ENCODE measurements around the gene DENND1B.
A peak's percentile ranks its signal among the peaks of the same experiment; 100 is the strongest.

Gene DENND1B

DNA sequence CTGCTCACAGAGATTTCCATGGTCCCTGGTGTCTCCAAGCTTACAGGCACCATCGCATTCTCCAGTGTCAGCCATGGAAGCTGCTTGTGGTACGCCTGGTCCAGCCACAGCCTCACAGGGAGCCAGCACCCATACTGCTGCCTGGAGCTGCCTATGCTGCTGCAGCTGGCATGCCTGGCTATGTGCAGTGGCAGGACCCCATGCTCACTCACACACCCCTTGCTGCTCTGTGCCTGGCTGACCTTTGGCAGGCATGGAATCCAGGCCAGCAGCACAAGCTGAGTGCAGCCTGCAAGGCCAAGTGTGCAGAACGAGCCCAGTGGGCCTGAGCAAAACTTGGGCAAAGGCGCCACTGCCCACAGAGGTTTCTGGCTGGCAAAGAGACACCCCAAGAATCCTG lies 26.4 kb upstream of the DENND1B start:
- no peak overlapping the region for H3K4me2 ChIP-seq
- H3K4me1 ChIP-seq, result peaks cover 9 to 17% (median 14%) of the 10 kb centered on the region in 10 experiments
- H3K9ac ChIP-seq, result no peak overlapping the region
- no peak overlapping the region for H3K27ac ChIP-seq
- no peaks in the 10 kb centered on the region for H4K20me1 ChIP-seq
- peak overlapping the region in 2 of 10 experiments; percentile 3 to 24; a peak in 1 of 20 replicates for H3K4me3 ChIP-seq
- H3K27me3 ChIP-seq, result no peaks in the 10 kb centered on the region
- H3K9me3 ChIP-seq (replicated peaks in 1 of 11), result peaks cover 43 to 55% (median 51%) of the 10 kb centered on the region in 11 experiments
- TF ChIP-seq Cebpa-rat (IDR thresholded peaks at IDR 0.05), result no peak
- H3K36me3 ChIP-seq, result peaks cover 0 to 9% (median 0%) of the 10 kb centered on the region in 11 experiments; a peak in 4 of 22 replicates

DNA sequence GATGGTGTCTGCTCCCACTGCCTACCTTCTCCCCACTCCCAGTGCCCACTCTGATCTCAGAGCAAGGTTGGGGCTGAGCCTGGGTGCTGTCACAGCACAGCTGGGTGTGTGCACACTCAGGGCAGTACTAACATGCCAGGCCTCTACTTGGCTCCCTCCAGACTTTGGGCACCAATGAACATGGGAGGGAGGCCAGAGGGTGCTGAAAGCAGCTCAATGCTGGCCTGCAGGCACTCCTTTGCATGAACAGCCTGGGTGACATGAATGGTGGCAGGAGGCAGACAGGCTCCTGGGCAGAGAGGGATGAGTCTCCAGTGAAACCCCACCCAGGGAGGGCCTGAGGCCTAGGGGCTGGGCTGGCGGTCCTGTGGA lies 25.8 kb upstream of the DENND1B start:
- Histone ChIP-seq H3K9me3 (replicated peaks in 1 of 11) (peaks cover 48 to 61% (median 57%) of the 10 kb centered on the region in 11 experiments), H3K4me2 (no peak overlapping the region), H3K27ac (no peak overlapping the region), H3K4me3 (0 out of 20 replicates have a peak overlapping the region, but pooled peaks of 2 of the 10 experiments have one; percentile 3 to 24), H3K9ac (no peak overlapping the region), H3K4me1 (peaks cover 9 to 17% (median 14%) of the 10 kb centered on the region in 10 experiments), H3K36me3 (peaks cover 0 to 9% (median 0%) of the 10 kb centered on the region in 11 experiments; a peak in 4 of 22 replicates), H3K27me3 (no peaks in the 10 kb centered on the region), H4K20me1 (no peaks in the 10 kb centered on the region)
- no peak for TF ChIP-seq Cebpa-rat (IDR thresholded peaks at IDR 0.05)

DNA sequence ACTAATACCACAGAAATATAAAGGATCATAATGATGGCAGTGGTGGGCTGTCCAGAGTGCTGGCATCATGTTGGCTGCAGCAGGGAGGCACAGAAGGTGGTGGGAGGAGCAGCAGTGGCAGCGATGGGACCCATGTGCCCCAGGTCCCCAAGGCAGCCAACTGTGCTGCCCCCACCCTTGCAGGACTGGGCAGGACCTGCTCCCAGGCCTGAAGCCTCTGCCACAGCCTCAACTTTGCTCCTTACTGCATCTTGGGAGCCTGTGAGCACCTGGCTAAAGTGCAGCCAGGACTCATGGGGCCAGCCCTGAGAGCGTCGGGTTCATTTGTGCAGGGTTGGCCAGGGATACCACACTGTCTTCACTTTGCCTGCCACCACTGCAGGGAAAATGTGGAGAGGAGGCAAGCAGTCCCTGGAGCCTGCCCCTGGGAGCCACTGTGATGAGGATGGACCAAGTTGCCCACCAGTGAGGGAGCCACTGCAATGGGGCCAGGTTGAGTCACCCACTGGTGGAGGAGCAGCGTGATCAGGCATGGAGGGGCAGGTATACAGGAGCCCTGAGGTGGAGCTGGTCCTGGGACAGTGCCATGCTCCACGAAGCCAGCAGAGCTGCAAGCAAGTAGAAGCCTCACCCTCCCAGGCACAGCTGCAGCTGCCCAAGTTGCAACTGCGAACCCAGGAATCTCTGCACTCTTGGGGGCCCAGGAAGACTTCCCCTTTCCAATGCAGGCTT lies 25.3 kb upstream of the DENND1B start:
- peaks cover 9 to 17% (median 14%) of the 10 kb centered on the region in 10 experiments for H3K4me1 ChIP-seq
- TF ChIP-seq Cebpa-rat (IDR thresholded peaks at IDR 0.05), result no peak
- H4K20me1 ChIP-seq, result no peaks in the 10 kb centered on the region
- peaks cover 52 to 66% (median 60%) of the 10 kb centered on the region in 11 experiments for H3K9me3 ChIP-seq (replicated peaks in 1 of 11)
- H3K36me3 ChIP-seq, result peaks cover 0 to 9% (median 0%) of the 10 kb centered on the region in 11 experiments; a peak in 4 of 22 replicates
- no peak overlapping the region for H3K27ac ChIP-seq
- H3K27me3 ChIP-seq, result no peaks in the 10 kb centered on the region
- H3K4me2 ChIP-seq, result no peak overlapping the region
- no peak overlapping the region for H3K9ac ChIP-seq
- no peak overlapping the region for H3K4me3 ChIP-seq

DNA sequence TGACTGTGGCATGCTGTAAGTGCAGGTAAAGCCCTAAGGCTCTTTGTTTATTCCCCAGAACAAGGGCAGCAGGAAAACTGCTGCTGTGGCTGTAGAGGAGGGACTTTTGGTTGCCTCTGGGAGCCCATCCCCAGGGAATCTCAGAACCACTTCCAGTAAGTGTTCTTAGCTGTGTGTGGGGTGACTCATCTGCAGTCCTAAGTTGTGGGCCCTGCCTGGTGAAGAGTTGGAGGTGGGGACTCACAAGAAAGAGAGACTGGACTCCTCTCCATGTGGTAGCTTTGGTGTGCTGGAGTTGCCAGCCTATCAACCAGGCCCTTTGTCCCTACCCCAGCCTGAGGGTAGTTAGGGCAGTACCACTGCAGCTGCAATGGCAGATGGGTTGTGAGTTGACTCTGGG lies 24.0 kb upstream of the DENND1B start:
- H3K9ac ChIP-seq, result no peak overlapping the region
- H4K20me1 ChIP-seq, result no peaks in the 10 kb centered on the region
- no peaks in the 10 kb centered on the region for H3K27me3 ChIP-seq
- H3K4me2 ChIP-seq, result peak overlapping the region; percentile 10 to 77 (median 56); a peak in 21 of 22 replicates
- TF ChIP-seq Cebpa-rat (IDR thresholded peaks at IDR 0.05), result no peak
- peaks cover 9 to 17% (median 14%) of the 10 kb centered on the region in 10 experiments for H3K4me1 ChIP-seq
- peak overlapping the region in 1 of 10 experiments; percentile 20; a peak in 1 of 20 replicates for H3K4me3 ChIP-seq
- peak overlapping the region in 2 of 11 experiments; percentile 4 to 28; a peak in 1 of 22 replicates for H3K27ac ChIP-seq
- peaks cover 0 to 9% (median 0%) of the 10 kb centered on the region in 11 experiments; a peak in 4 of 22 replicates for H3K36me3 ChIP-seq
- peaks cover 53 to 72% (median 60%) of the 10 kb centered on the region in 11 experiments for H3K9me3 ChIP-seq (replicated peaks in 1 of 11)

DNA sequence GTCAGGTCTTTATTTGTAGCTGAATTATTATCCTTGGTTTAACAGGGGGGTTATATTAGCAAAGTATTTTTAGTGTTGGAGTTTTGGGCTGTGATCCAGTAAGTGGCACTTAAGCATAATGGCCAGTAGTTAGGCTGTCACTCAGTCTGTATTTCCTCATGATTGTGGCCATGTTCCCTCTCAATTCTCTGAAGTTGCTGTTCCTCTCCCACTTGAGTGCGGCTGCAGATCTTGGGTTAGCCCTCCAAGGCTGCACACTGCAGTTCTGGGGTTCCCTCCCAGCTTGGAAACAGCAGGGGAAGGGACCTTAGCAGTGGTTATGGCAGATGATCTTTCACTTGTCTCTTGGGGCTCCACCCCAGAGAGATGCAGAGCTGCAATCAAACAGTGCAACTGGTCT lies 23.2 kb upstream of the DENND1B start:
- no peak overlapping the region for H3K4me3 ChIP-seq
- H3K9ac ChIP-seq, result no peak overlapping the region
- H3K27me3 ChIP-seq, result no peaks in the 10 kb centered on the region
- TF ChIP-seq Cebpa-rat (IDR thresholded peaks at IDR 0.05), result no peak
- peak overlapping the region in 7 of 11 experiments; percentile 52 to 77 (median 62); a peak in 11 of 22 replicates for H3K4me2 ChIP-seq
- H3K27ac ChIP-seq, result no peak overlapping the region
- peaks cover 9 to 17% (median 14%) of the 10 kb centered on the region in 10 experiments for H3K4me1 ChIP-seq
- H3K36me3 ChIP-seq, result peaks cover 0 to 9% (median 0%) of the 10 kb centered on the region in 11 experiments; a peak in 4 of 22 replicates
- no peaks in the 10 kb centered on the region for H4K20me1 ChIP-seq
- H3K9me3 ChIP-seq (replicated peaks in 1 of 11), result peaks cover 53 to 72% (median 60%) of the 10 kb centered on the region in 11 experiments

DNA sequence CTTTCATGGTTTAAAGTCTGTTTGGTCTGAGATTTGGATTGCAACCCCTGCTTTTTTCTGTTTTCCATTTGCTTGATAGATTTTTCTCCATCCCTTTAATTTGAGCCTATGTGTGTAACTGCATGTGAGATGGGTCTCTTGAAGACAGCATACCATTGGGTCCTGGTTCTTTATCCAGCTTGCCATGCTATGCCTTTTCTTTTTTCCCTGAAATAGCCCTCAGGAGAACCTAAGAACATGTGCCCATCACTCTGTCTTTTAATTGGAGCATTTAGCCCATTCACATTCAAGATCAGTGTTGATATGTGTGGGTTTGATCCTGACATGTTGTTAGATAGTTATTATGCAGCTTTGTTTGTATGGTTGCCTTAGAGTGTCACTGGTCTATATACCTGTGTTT lies 21.7 kb upstream of the DENND1B start:
- no peak overlapping the region for H3K4me2 ChIP-seq
- peaks cover 48 to 68% (median 55%) of the 10 kb centered on the region in 11 experiments for H3K9me3 ChIP-seq (replicated peaks in 1 of 11)
- peaks cover 0 to 9% (median 0%) of the 10 kb centered on the region in 11 experiments; a peak in 4 of 22 replicates for H3K36me3 ChIP-seq
- H3K4me3 ChIP-seq, result no peak overlapping the region
- H3K27me3 ChIP-seq, result no peaks in the 10 kb centered on the region
- TF ChIP-seq Cebpa-rat (IDR thresholded peaks at IDR 0.05), result no peak
- H3K9ac ChIP-seq, result no peak overlapping the region
- peaks cover 9 to 17% (median 14%) of the 10 kb centered on the region in 10 experiments for H3K4me1 ChIP-seq
- no peak overlapping the region for H3K27ac ChIP-seq
- no peaks in the 10 kb centered on the region for H4K20me1 ChIP-seq

DNA sequence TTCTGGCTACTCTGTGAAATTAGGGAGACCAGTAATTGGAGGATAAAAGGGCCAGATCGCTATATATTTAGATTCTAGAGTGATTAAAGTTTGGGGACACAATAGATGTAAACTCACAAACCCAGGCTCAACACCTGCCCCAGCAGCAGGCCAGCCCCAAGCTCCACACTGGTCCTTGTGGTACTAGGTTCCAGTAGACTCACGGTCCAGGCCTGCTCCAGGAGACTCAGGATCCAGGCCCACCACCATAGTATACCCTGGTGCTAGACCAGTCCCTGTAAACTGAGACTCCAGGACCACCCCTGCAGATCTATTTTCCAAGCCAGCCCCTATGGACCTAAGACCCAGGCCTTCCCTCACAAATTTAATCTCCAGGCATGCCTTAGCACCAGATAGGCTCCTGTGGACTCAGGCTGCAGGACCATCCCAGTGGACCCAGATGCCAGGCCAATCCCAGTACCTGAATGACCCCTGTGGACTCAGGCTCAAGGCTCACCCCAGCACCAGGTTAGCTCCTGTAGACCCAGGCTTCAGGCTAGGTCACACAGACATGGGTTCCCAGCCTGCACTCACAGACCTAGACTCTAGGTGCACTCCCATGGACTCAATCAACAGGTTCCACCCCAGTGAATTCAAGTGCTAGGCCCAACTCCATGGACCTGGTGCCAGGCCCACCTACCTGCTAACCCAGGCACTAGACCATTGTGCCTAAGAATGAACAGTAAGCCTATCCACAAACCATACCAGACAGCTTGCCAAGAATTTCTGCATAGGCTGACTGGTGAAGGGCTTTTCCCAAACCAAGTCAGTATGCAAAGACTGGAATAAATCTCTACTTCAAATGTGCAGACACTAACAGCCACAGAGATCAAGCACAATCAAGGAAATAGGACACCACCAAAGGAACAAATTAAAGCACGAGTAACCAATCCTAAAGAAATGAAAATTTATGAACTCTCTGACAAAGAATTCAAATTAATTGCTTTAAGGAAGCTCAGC lies 13.8 kb upstream of the DENND1B start:
- no peak overlapping the region for H3K9ac ChIP-seq
- H3K4me2 ChIP-seq, result no peak overlapping the region
- H4K20me1 ChIP-seq, result no peaks in the 10 kb centered on the region
- no peaks in the 10 kb centered on the region for H3K27me3 ChIP-seq
- H3K4me3 ChIP-seq, result no peak overlapping the region
- TF ChIP-seq Cebpa-rat (IDR thresholded peaks at IDR 0.05), result no peak
- H3K9me3 ChIP-seq (replicated peaks in 1 of 11), result no peaks in the 10 kb centered on the region
- no peaks in the 10 kb centered on the region for H3K4me1 ChIP-seq
- H3K27ac ChIP-seq, result no peak overlapping the region
- H3K36me3 ChIP-seq, result no peaks in the 10 kb centered on the region

DNA sequence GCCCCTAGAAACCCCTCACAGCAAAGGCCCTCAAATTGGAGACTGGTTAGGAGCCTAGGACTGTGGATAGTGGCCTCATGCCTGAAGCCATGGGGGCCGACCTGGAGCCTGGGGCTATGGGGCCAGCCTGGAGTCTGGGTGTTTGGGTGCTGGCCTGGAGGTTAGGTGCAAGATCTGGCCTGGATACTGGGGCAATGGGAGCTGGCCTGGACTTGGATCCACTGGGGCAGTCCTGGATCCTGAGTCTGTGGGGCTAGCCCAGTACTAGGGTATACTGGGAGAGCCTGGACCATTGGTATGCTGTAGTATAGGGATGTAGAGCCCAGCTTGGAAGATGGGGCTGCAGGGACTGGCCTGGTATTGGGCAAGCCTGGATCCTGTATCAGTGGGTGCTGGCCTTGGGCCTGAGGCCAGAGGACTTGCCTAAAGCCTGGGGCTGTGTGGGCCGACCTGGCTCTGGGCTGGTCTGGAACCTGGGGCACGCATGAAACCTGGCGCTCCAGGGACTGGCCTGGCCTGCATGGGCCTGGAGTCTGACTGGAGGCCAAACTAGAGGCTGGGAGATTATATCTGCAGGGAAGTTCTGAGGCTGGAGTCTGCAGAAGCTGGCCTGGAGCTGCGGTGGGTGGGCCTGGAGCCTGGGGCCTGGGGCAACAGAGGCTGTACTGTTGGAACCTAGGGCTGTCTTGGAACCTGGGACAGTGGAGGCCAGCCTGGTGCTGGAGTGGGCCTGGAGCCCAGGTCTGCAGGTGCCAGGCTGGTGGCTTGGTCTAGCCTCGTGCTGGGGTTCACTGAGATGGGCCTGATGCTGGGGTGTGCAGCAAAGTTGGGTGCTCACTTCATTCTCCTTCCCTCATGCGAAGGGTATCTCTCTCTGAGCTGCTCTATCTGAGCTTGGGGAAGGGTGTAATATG lies 12.6 kb upstream of the DENND1B start:
- H3K27ac ChIP-seq, result no peak overlapping the region
- no peaks in the 10 kb centered on the region for H3K27me3 ChIP-seq
- H3K36me3 ChIP-seq, result no peaks in the 10 kb centered on the region
- H3K4me1 ChIP-seq, result peaks cover 0 to 10% (median 2%) of the 10 kb centered on the region in 10 experiments; a peak in 9 of 20 replicates
- H3K4me3 ChIP-seq, result no peak overlapping the region
- no peak overlapping the region for H3K4me2 ChIP-seq
- no peak for TF ChIP-seq Cebpa-rat (IDR thresholded peaks at IDR 0.05)
- no peaks in the 10 kb centered on the region for H4K20me1 ChIP-seq
- no peaks in the 10 kb centered on the region for H3K9me3 ChIP-seq (replicated peaks in 1 of 11)
- no peak overlapping the region for H3K9ac ChIP-seq
